ENCODE data around the gene PLEKHG4B.

GRCh38 chr5:154826-155225, 62.9 kb downstream of the PLEKHG4B start:
- TF ChIP-seq TAF1 (IDR thresholded peaks at IDR 0.05; ENCODE audit: low read depth, low read length) (no peak), POLR2A (IDR thresholded peaks at IDR 0.05; ENCODE audit: low read depth, low read length) (no peak), POLR2AphosphoS5 (IDR thresholded peaks at IDR 0.05; ENCODE audit: low read depth, low read length) (no peak), PAX5 (IDR thresholded peaks at IDR 0.05; ENCODE audit: insufficient read depth, low read length, severe bottlenecking) (no peak)
